Superior temporal gyrus (tissue), 1 donor: ENCODE results near the gene TMEM145.

Experiments used
- DNase-seq: peaks from one replicate; pipeline ENCODE4 v3.0.0-alpha.2; 2016; ENCODE audit errors: extremely low spot score

The TMEM145 gene

DNA sequence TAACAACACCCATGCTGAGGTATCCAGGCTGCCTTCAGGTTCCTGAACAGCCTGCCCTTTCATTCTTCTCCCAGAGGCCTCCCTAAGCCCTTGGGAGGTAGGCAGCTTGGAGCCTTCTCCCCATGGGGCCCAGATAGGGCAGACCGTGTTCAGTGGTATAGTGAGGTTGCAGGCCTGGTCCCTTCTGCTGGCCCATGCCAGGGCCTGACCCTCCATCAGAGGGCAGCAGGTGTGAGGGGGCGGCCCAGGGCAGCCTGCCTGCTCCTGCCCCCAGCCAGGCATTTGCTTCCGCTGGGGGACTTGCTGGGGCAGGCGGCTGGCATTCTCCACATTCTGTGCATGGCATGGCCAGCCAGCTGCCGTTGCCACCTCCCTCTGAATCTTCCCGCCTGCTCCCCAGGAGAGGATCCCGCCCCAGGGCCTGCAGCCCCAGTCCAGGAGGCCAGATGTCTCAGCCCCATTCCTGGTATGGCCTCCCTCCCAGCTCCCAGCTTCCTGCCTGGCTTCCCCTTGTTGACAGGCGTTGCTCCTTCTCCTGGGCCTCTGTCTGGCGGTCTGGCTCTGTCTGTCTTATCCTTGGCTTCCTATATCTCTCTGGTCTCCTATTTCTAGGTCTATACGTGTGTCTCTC is 35.2 kb upstream of the TMEM145 start:
- no peak for DNase-seq

DNA sequence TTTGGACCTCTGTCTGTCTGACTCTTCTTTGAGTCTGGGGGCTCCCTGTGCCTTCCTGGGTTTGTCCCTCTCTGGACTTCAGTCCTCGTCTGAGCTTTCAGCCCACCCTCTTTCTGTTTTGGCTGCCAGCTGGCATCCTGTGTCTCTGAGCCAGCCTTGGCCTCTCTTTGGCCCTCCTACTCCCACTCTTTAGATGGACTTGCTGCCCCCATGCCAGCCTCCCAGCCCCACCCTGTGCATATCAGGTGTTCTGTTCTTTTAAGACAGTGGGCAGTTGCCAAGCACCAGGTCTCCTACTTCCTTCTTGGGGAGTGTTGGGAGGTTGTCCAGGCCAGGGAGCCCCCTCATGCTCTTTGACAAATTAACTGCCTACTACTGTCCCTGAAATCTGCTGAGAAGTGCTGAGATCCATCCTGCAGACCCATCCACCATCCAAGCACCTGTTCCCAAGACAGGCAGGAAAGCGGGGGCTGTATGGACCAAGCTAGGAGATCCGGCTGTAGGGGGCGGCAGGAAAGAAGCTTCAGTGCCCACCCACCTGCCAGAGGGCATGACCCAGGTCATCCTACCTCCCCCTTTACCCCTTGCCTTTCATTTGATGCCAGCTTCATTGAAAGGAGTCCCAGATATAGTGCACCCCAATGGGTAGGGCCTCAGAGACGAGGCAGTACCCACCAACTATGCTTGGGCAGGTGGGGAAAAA is 34.5 kb upstream of the TMEM145 start:
- no peak for DNase-seq

DNA sequence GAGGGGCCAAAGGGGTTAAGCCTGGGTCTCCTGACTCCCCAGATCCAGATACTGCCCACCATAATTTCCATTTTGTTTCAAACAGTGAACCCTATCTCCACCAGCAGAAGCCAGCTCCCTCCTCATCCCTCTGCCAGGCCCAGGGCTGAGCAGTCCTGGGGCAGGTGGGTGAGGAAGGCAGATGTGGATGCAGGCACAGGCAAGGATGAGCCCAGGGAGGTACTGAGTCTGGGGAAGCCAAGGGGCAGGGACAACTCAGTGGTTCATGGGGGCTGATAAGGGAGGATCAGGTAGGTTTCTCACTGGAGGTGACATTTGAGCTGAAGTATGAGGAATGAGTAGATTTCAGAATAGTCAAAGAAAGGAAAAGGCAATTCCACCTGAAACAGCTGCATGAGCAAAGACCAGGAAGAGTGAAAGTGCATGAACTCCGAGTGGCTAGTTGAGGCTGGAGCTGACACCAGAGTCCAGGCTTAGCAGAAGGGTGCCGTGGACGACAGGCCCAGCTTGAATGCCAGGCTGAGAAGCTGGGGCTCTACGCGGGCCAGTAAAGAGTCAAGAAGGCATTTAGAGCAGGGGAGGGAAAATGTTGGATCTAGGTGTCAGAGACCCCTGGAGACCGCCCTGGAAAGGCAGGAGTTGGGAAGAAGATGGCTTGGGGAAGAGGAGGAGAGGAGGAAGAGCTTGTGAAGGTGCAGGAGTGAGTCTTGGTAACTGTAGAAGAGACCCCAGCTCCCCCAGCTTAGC is 33.8 kb upstream of the TMEM145 start:
- DNase-seq = peak; percentile 68

DNA sequence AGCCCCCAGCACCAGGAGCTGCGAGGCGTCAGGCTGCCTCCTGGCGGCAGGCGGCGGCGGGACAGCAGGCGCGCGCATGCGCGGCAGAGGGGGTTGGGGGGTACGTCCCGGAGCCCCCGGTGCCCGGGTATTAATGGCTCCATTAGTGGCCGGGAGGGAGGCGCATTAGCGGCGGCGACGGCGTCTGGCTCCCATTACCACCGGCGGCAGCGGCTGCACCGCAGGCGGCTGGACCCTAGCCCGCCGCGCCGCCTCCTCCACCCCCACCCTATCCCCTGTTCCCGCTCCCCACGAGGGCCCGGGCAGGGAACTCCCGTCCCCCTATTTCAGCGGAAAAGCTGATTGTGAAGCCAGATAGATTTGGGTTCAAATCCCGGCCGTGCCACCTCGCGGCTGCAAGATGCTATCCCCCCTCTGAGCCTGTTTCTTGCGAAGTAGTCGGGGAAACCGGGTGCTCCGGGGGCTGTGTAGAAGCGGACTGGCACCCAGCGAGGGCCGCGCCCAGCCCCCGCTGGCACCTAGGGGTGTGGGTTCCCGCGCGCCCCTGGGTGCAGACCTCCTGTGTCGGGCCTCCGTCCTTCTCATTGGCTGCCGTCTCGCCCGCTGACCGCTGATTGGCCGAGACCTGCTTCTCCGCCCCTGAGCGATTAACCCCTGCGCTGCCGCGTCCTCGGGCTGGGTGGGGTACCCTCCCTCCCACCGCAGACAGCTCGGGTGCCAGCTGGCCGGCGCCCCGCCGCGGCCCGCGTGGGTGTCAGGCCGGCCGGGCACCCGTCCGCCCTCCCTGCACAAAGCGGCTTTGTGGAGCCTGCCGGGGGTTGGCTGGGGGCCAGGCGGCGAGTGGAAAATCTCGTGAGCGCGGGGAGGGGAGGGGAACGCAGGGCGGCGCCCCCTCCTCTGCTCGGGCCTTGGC is 33.0 kb upstream of the TMEM145 start:
- DNase-seq = peak; percentile 97

DNA sequence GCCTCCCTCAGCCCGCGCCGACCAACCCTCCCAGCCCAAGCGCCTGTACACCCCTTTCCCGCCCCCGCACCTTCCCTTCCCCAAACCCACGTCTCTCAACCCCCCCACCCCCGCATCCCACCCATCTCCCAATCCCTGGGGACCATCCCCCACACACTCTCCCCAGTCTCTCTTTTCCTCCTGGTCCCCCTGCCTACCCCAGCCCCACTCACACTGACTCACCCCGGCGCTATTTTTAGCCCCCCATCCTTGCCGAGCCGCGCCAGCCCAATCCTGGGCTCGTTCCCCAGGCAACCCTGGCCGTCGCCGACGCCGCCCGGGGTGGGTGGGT is 32.3 kb upstream of the TMEM145 start:
- no peak for DNase-seq

DNA sequence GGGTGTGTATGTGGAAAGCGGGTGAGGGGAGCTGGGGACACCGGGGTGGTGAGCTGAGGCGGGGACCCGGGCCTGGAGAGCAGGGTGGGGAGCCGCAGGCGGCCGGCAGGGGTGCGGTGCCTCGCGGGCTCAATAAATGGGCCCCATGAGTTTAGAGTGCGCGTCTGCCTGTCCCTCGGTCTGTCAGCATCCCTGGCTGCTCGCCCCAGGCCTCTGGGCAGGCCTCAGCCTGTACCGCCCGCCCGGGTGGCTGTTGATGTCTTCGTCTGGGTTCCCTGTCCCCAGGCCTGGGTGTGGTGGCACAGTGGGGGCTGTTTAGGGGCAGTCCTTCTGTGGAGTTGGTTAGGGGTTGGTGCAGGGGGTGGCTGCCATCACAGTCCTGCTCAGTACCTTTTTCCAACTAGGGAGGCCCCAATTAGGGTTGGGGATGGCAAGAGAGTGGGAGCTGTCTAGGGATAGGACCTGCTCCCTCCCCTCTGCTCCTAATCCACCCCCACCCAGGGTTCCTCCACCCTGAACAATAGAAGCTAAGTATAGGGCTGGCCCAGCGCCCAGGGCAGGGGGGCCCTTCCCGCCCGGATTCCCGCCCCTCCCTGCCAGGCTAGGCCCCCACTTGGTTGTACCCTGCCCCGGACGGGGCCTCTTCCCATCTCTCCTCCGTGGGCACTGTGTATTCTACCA is 31.8 kb upstream of the TMEM145 start:
- peak; percentile 68 for DNase-seq

DNA sequence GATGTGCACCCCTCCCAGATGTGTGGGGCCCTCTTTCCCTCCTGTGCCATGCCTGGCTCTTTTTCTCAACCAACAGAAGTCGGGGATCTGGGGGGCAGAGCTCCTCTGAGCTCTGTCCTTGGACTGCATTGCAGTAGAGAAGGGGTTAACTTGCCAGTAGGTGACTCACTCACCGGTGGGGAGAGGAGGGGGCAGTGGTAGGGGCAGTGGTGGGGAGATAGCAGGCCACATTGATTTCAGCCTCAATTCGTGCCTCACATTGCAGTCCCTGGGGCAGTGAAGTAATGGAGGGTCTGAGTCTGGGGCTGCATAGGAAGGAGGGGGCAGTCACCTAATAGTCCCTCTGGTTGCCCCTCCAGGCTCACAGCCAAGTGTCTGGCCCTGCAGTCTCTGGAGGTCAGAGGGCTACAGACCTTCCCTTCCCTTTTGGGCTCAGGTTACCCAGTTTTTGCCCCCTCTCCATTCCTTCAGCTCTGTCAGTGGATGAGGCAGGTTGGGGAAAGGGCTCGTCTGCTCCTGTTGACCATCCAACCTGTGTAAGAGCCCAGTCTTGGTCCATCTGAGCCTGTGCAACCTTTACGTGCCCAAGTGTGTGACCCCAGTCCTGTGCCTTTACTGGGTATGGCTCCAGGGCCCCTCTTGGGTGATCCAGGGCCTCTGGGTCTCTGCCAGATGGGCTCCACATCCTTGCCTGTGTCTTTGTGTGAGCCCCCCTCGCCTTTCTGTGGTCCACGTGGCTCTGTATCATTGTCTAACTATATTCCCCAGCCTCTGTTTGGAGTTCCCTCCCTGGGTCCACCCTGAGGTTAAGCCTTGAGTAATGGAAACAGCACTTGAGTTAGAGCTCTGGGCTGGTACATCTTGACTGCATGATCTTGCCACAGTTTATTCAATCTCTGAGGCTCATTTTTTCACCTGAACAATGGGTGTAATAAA is 31.0 kb upstream of the TMEM145 start:
- peak; percentile 34 for DNase-seq

DNA sequence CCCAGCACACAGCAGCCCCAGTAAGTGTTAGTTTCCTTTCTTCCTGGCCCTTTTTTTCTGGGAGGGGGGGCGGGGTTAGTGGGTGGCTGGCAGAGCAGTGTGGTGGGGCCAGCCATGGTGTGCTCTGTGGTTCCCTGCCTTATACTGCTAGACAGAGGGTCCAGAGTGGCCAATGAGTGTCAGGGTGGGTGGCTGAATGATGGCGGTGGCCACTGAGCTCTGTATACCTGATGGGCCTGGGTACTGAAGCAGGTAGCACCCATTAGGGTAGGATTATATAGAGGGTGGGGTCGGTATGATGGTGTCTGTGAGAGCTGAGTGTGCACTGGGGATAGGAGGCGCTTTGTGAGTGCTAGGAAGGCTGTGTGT is 30.3 kb upstream of the TMEM145 start:
- no peak for DNase-seq

DNA sequence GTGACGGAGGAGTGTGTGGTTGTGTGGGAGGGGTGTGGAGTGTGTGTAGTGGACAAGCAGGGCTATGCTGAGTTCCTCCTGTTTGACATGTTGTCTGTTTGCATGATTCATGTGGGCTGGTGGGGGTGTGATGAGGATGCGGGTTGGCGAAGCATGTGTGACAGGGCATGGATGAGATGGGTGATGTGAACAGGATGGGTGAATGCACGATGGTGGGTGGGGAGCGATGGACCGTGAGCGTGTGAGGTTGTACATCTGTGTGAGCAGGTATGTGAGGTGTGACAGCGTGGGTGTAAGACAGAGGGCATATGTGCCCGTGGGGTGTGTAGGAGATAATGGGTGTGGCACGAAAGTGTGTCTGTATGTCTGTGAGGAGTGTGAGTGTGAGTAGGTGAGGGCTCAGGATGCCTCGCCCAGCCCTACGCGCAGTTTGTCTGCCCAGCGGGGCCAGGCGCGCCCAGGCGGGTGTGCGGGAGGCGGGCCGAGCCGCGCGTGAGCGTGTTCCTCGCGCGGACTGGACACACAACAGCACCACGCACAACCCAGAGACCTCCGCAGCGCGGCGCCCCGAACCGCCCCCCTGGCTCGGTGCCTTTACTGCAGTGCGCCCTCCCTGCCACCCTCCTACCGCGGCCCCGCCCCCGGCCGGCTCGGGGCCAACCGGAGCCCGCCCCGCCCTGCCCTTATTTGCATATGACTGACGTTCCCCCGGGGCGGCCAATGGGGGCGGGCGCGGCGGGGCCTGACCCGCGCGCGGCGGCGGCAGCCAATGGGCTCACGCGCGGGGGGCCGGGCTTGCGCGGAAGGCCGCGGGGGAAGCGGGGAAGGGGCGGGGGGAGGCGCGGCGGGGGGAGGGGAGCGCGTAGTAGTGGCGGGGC is 29.7 kb upstream of the TMEM145 start:
- DNase-seq = peak; percentile 90

DNA sequence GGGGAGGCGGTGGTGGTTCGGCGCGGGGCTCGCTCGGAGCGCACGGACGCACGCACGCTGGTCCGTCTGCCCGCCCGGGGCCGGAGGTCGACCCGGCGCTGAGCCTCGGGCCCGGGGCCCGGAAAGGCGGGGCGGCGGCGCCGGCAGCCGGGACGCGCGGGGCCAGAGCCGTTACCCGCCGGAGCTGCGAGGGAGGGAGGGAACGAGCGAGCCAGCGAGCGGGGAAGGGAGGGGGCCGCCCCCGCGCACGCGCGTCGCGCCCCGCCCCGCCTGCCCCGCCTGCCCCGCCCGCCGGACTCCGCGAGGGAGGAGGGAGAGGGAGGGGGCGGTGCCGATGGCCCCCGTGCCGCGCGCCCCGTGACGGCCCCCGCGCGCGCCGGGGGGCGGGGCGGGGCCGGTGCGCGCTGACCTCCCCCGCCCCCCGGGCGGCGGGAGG is 29.0 kb upstream of the TMEM145 start:
- peak; percentile 63 for DNase-seq

DNA sequence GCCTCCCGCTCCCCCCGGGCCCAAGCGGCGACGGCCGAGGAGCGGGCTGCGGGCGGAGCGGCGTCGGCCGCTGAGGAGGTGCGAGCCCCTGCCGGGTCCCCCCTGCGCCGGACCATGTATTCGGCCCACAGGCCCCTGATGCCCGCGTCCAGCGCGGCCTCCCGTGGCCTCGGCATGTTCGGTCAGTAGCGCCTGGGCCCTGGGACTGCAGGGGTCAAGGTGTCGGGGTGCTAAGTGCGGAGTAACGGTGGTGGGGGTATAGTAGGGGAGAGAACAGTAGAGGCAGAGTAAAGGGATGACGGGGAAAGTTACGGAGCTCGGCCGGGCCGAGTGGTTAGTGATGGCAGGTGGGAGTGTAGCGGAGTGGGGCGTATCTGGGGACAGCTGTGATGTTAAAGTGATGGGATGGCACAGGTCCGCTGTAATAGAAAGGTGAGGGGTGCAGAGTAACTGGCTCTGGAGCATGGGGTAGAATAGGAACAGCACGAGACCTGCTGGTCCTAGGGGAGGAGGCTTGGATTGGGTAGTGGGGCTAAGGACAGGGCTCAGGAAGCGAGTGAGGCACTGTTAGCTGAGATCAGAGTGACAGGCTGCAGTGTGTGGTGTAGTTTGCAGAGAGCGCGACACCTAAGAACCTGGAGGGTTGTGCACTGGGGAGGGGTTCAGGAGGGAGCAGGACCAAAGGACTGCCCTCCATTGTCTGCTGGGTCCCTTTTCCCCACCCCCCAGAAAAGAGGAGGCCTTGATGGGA is 28.3 kb upstream of the TMEM145 start:
- no peak for DNase-seq

DNA sequence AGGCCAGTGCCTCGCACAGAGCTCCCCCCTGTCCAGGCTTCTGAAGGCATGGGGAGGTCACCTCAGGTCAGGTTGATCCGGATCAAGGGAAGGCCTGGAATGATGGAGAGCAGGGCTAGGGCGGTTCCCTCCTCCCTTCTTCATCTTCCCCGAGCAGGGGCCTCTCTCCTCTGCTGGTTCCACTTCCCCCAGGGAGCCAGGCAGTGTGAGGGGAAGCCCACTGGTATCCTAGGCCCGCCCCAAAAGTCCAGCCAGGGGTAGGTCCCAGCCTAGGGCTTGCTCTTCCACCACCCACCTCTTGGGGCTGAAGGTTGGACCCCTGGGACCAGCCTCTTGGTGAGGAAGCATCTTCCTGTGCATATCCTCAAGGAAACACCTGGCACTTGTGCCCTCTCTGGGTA is 27.6 kb upstream of the TMEM145 start:
- DNase-seq = no peak

DNA sequence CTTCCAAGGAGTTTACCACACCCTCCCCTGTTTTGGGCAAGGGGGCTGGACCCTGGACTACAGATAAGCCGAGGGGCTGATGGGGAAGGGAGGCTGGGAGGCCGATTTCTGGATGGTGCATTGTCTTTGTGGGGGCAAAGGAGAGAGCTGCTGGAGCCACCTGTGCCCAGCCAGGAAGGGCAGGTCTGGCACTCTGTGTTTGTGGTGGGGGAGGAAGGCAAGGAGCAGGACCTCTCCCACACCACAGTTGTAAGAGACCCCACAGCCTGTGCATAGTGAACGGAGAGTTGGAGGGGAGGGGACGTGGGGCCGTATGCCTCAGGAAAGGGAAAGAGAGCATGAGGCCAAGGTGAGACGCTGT is 27.1 kb upstream of the TMEM145 start:
- no peak for DNase-seq

DNA sequence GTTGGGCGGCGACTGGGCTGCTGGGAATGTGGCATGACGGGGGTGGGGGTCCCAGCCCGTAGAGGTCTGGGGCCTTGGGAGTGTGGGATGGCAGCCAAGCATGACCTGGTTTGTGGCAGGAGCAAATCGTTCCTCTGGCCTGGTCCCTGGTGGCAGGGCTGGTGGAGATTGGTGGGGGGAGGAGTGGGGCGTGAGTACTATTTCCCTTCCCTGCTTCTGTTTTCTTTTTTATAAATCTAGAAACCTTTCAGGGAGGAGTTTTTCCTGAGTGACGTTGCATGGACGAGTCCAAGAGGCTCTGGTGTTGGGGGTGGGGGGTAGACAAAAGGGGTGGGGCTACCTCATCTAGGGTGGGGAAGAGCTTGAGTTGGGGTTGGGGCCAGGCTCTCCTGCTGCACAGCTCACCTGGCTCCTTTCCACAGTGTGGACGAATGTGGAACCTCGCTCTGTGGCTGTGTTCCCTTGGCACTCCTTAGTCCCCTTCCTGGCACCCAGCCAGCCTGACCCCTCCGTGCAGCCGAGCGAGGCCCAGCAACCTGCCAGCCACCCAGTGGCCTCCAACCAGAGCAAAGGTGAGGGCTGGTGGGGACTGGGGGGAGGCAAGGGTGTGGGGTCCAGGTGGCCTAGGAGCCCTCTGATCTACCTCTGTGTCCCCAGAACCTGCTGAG is 26.6 kb upstream of the TMEM145 start:
- no peak for DNase-seq

DNA sequence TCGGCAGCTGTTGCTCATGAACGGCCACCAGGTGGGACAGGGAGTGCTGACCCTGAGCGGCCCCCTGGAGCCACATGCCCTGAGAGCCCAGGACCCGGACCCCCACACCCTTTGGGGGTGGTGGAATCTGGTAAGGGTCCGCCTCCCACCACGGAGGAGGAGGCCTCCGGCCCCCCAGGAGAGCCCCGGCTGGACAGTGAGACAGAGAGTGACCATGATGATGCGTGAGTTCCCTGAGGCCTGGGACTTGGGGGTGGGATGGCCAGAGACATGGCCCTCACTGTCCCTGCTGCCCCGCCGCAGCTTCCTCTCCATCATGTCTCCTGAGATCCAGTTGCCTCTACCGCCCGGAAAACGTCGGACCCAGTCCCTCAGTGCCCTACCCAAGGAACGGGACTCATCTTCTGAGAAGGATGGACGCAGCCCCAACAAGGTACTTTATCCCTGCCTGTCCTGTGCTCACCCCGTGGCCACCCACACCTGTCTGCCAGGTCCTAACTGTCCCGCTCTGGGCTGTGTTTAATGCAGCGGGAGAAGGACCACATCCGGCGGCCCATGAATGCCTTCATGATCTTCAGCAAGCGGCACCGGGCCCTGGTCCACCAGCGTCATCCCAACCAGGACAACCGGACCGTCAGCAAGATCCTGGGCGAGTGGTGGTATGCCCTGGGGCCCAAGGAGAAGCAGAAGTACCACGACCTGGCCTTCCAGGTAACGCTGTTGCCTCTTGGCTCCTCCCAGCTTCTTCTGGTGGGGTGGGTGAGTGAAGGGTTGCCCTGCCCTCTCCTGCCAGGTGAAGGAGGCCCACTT is 25.9 kb upstream of the TMEM145 start:
- DNase-seq = no peak

DNA sequence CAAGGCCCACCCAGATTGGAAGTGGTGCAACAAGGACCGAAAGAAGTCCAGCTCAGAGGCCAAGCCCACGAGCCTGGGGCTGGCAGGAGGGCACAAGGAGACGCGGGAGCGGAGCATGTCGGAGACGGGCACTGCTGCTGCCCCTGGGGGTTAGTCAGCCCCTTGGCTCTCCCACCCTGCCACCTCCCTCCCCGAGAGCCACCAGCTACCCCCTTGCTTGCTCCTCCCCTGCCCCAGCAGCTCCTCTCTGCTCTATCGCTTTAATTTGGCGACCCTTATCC is 25.3 kb upstream of the TMEM145 start:
- DNase-seq = no peak

DNA sequence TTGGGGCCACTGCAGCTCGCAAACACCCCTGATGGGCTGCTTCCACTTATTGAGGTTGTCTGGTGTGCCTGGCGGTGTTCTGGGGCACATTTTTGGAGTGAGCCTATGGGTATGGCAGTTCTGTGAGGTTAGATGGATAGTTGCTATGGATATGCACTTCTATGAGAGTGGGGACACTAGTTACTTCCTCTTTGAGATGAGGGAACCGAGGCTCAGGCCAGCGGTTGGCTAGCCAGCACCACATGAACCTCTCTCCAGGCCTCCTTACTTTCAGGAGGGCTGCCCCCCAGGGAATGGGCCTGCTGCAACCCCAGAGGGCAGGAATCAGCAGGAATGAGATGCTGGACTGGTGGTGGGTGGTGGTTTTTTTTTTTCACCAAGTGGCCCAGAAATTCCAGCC is 24.7 kb upstream of the TMEM145 start:
- DNase-seq = no peak
